OCI-LY7 (cell line): ENCODE results near the gene CAP2.

ENCODE experiments used
- EZH2phosphoT487 ChIP-seq: fragments of 200-600 bp; sonication (generic); IDR thresholded peaks from 2 replicates; pipeline ENCODE4 v1.6.1; 2018; ENCODE audit warnings: low read depth, borderline replicate concordance, mild to moderate bottlenecking, mixed run types, antibody characterized with exemption, low read length, moderate library complexity, mixed read lengths
- TF ChIP-seq, protein P1 (sequence below): fragments of 200-600 bp; sonication (generic); conservative IDR thresholded peaks from 2 replicates; pipeline ENCODE4 v1.5.1; 2014; ENCODE audit warnings: mild to moderate bottlenecking, antibody characterized with exemption, low read length, moderate library complexity, mixed read lengths

- TF ChIP-seq, protein P1, sequence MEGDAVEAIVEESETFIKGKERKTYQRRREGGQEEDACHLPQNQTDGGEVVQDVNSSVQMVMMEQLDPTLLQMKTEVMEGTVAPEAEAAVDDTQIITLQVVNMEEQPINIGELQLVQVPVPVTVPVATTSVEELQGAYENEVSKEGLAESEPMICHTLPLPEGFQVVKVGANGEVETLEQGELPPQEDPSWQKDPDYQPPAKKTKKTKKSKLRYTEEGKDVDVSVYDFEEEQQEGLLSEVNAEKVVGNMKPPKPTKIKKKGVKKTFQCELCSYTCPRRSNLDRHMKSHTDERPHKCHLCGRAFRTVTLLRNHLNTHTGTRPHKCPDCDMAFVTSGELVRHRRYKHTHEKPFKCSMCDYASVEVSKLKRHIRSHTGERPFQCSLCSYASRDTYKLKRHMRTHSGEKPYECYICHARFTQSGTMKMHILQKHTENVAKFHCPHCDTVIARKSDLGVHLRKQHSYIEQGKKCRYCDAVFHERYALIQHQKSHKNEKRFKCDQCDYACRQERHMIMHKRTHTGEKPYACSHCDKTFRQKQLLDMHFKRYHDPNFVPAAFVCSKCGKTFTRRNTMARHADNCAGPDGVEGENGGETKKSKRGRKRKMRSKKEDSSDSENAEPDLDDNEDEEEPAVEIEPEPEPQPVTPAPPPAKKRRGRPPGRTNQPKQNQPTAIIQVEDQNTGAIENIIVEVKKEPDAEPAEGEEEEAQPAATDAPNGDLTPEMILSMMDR, result no peak
- TF ChIP-seq EZH2phosphoT487, result no peak
These were observed 11.8 kb upstream of the CAP2 start for GRCh38 chr6:17381424-17382147.
